COLO829 (cell line): Measurements from ENCODE around the gene FBXL20.

Source experiments
- DNase-seq: peaks from one replicate; pipeline ENCODE4 v3.0.0; 2012; ENCODE audit warnings: low spot score

Gene FBXL20

GRCh38 chr17:39225308-39225958, 176.0 kb downstream of the FBXL20 start, which contains the start of gene STAC2:
Gene STAC2, minus strand, starts transcription at chr17:39225945. Its CDS starts 443 bp downstream, at chr17:39225502.
- no peak for DNase-seq

GRCh38 chr17:39224778-39225307, 176.6 kb downstream of the FBXL20 start:
- DNase-seq, result no peak

- no peak for DNase-seq
Measured at GRCh38 chr17:39223907-39224777, 177.3 kb downstream of the FBXL20 start.

GRCh38 chr17:39222866-39223834, 178.3 kb downstream of the FBXL20 start:
- DNase-seq, result no peak

- DNase-seq, result no peak
Measured at GRCh38 chr17:39222151-39222550, 179.3 kb downstream of the FBXL20 start.

GRCh38 chr17:39221572-39221971, 179.9 kb downstream of the FBXL20 start:
- no peak for DNase-seq

GRCh38 chr17:39219647-39220154, 181.7 kb downstream of the FBXL20 start:
- no peak for DNase-seq

- no peak for DNase-seq
Measured at GRCh38 chr17:39218906-39219305, 182.5 kb downstream of the FBXL20 start.

- no peak for DNase-seq
Measured at GRCh38 chr17:39217734-39218369, 183.6 kb downstream of the FBXL20 start.

GRCh38 chr17:39213852-39214251, 187.6 kb downstream of the FBXL20 start:
- no peak for DNase-seq

GRCh38 chr17:39212841-39213480, 188.5 kb downstream of the FBXL20 start:
- no peak for DNase-seq

- no peak for DNase-seq
Measured at GRCh38 chr17:39212195-39212810, 189.1 kb downstream of the FBXL20 start.

- DNase-seq, result no peak
Measured at GRCh38 chr17:39210093-39210434, 191.4 kb downstream of the FBXL20 start.

GRCh38 chr17:39209317-39210092, 191.9 kb downstream of the FBXL20 start:
- DNase-seq, result no peak

- no peak for DNase-seq
Measured at GRCh38 chr17:39208893-39209292, 192.5 kb downstream of the FBXL20 start.

GRCh38 chr17:39208136-39208535, 193.3 kb downstream of the FBXL20 start:
- no peak for DNase-seq

GRCh38 chr17:39205112-39205526, 196.3 kb downstream of the FBXL20 start:
- no peak for DNase-seq

GRCh38 chr17:39204245-39204644, 197.2 kb downstream of the FBXL20 start:
- DNase-seq, result no peak
